DOHH2 (cell line): Measurements from ENCODE around the gene CDS2.

Experiments used
- CTCF ChIP-seq: fragments of 200-600 bp; sonication (generic); IDR thresholded peaks from one replicate; pipeline ENCODE4 v1.5.1; 2014; ENCODE audit warnings: antibody characterized with exemption, mild to moderate bottlenecking, low read depth, low read length; ENCODE audit not compliant: poor library complexity, severe bottlenecking
- EZH2phosphoT487 ChIP-seq: fragments of 200-600 bp; sonication (generic); IDR thresholded peaks from 2 replicates; pipeline ENCODE4 v1.6.1; 2017; ENCODE audit warnings: borderline replicate concordance, mild to moderate bottlenecking, antibody characterized with exemption, low read length, moderate library complexity, mixed read lengths

GRCh38 chr20:5160882-5161281 is 34.1 kb downstream of the CDS2 start:
- TF ChIP-seq CTCF (no peak), EZH2phosphoT487 (no peak)
